Liver (tissue), 9 donors: Measurements from ENCODE around the gene EPHA6. TPM values are rescaled to one million over a fixed set of nuclear protein-coding genes. Genes with fewer than 3 reads are reported as not detected.

Source experiments
- DNase-seq: peaks from one replicate; pipeline ENCODE4 v3.0.0-alpha.2; 2017; ENCODE audit warnings: low spot score
- H3K27ac ChIP-seq, 2 donors: one replicate each; pipeline ENCODE4 v1.7.0; 2013; ENCODE audit warnings: inconsistent platforms in 2 of 2, low read length in 2 of 2, control low read depth in 1 of 2, low read depth in 1 of 2, mild to moderate bottlenecking in 1 of 2
- H3K27me3 ChIP-seq, 4 donors: one replicate each; pipeline versions ENCODE4 v1.6.1 to v1.7.0; 2013; ENCODE audit warnings: low read length in 3 of 4, inconsistent platforms in 1 of 4, mild to moderate bottlenecking in 1 of 4, moderate library complexity in 1 of 4; ENCODE audit not compliant: control insufficient read depth in 4 of 4, insufficient read depth in 4 of 4
- H3K36me3 ChIP-seq, 4 donors: one replicate each; pipeline versions ENCODE4 v1.6.1 to v1.7.0; 2013; ENCODE audit warnings: low read length in 3 of 4, mild to moderate bottlenecking in 3 of 4, low read depth in 1 of 4, moderate library complexity in 1 of 4; ENCODE audit not compliant: control insufficient read depth in 4 of 4, insufficient read depth in 3 of 4
- H3K4me1 ChIP-seq, 4 donors: one replicate each; pipeline versions ENCODE4 v1.6.1 to v1.7.0; 2013; ENCODE audit warnings: low read length in 3 of 4, mild to moderate bottlenecking in 3 of 4, moderate library complexity in 1 of 4; ENCODE audit not compliant: control insufficient read depth in 4 of 4, insufficient read depth in 4 of 4
- H3K4me3 ChIP-seq, 3 donors: one replicate each; pipeline versions ENCODE4 v1.6.1 to v1.7.0; 2013; ENCODE audit warnings: low read length in 3 of 3, control low read depth in 1 of 3, low read depth in 1 of 3, mild to moderate bottlenecking in 1 of 3
- H3K9ac ChIP-seq, 2 donors: one replicate each; pipeline ENCODE4 v1.7.0; 2013; ENCODE audit warnings: low read length in 2 of 2, mild to moderate bottlenecking in 2 of 2, moderate library complexity in 2 of 2, control low read depth in 1 of 2, low read depth in 1 of 2
- H3K9me3 ChIP-seq, 4 donors: one replicate each; pipeline versions ENCODE4 v1.6.1 to v1.7.0; 2013; ENCODE audit warnings: low read length in 3 of 4; ENCODE audit not compliant: control insufficient read depth in 4 of 4
- CTCF ChIP-seq: fragments of 150-350 bp; IDR thresholded peaks from 2 replicates; pipeline ENCODE4 v1.5.1; 2017; ENCODE audit warnings: improper control_type of control experiment, low read depth, low read length; ENCODE audit not compliant: missing input control
- EGR1 ChIP-seq, 2 donors: IDR thresholded peaks; 2 replicates each; pipeline ENCODE4 v1.6.1; 2016 to 2018; ENCODE audit warnings: antibody characterized with exemption in 2 of 2, low read depth in 2 of 2
- FOXA1 ChIP-seq: IDR thresholded peaks from 2 replicates; pipeline ENCODE4 v1.6.1; 2016; ENCODE audit warnings: antibody characterized with exemption
- FOXA2 ChIP-seq: IDR thresholded peaks from 2 replicates; pipeline ENCODE4 v1.6.1; 2016; ENCODE audit warnings: antibody characterized with exemption
- GABPA ChIP-seq, 2 donors: IDR thresholded peaks in 1 of 2; conservative IDR thresholded peaks in 1 of 2; 2 replicates each; pipeline ENCODE4 v1.6.1; 2016; ENCODE audit warnings: antibody characterized with exemption in 2 of 2, mild to moderate bottlenecking in 1 of 2, moderate library complexity in 1 of 2
- HNF4A ChIP-seq, 2 donors: conservative IDR thresholded peaks; 2 replicates each; pipeline ENCODE4 v1.6.1; 2016; ENCODE audit warnings: antibody characterized with exemption in 2 of 2, mild to moderate bottlenecking in 2 of 2
- JUND ChIP-seq, 2 donors: IDR thresholded peaks; 2 replicates each; pipeline ENCODE4 v1.6.1; 2016; ENCODE audit warnings: antibody characterized with exemption in 2 of 2
- MAX ChIP-seq: IDR thresholded peaks from 2 replicates; pipeline ENCODE4 v1.6.1; 2016; ENCODE audit warnings: antibody characterized with exemption
- NR2F2 ChIP-seq: IDR thresholded peaks from 2 replicates; pipeline ENCODE4 v1.6.1; 2016; ENCODE audit warnings: antibody characterized with exemption
- RAD21 ChIP-seq, 2 donors: IDR thresholded peaks; 2 replicates each; pipeline ENCODE4 v1.6.1; 2016; ENCODE audit warnings: antibody characterized with exemption in 2 of 2, mild to moderate bottlenecking in 2 of 2
- REST ChIP-seq: IDR thresholded peaks from 2 replicates; pipeline ENCODE4 v1.6.1; 2016; ENCODE audit warnings: antibody characterized with exemption, mild to moderate bottlenecking
- RXRA ChIP-seq, 2 donors: IDR thresholded peaks; 2 replicates each; pipeline ENCODE4 v1.6.1; 2017 to 2018; ENCODE audit warnings: antibody characterized with exemption in 2 of 2, mild to moderate bottlenecking in 1 of 2
- TAF1 ChIP-seq: conservative IDR thresholded peaks from 2 replicates; pipeline ENCODE4 v1.6.1; 2016; ENCODE audit warnings: antibody characterized with exemption, mild to moderate bottlenecking
- YY1 ChIP-seq: IDR thresholded peaks from 2 replicates; pipeline ENCODE4 v1.6.1; 2016; ENCODE audit warnings: antibody characterized with exemption, mild to moderate bottlenecking
- ZBTB33 ChIP-seq: IDR thresholded peaks from 2 replicates; pipeline ENCODE4 v1.6.1; 2016; ENCODE audit warnings: antibody characterized with exemption
- WGBS: extraction: QIAGEN DNeasy Blood & Tissue Kit; methylation state at CpG from one replicate; pipeline ENCODE4 v1.1.7; 2013; 5-methylcytosine and 5-hydroxymethylcytosine counted together
- polyA plus RNA-seq, 2 donors: library from polyadenylated mRNA; stranded (reverse) in 1 of 2; unstranded in 1 of 2; fragments of 200-250 nt in 1 of 2; fragments of >200 nt in 1 of 2; fragmentation: Nextera tagmentation in 1 of 2; extraction: Ambion mirVana in 1 of 2; gene quantifications; one replicate each; pipeline versions ENCODE4 v1.2.1 to v1.2.3, GENCODE V29; 2013 to 2015
- total RNA-seq, 2 donors: library from RNA; depleted of rRNA; stranded (reverse); fragments of >200 nt; gene quantifications; one replicate each; pipeline ENCODE4 v1.2.3, GENCODE V29; 2014
- donor health status: healthy.
- donor health status: healthy.
- donor health status: healthy.
- donor health status: healthy.
- donor health status: healthy.

The EPHA6 gene
- total and polyA plus RNA-seq, 4 donors: 0.05 to 0.17 (median 0.05) TPM; not detected in 1

GRCh38 chr3:97259263-97259662, 444.9 kb downstream of the EPHA6 start:
- 48% methylated on average over 1 of the region's 1 CpG for WGBS
- Histone ChIP-seq H3K9ac (no peak overlapping the region), H3K36me3 (no peaks in the 10 kb centered on the region), H3K27ac (no peak overlapping the region), H3K9me3 (no peaks in the 10 kb centered on the region), H3K4me3 (no peak overlapping the region), H3K4me1 (no peaks in the 10 kb centered on the region), H3K27me3 (no peaks in the 10 kb centered on the region)
- TF ChIP-seq MAX: no peak
- no peak for TF ChIP-seq TAF1
- no peak for TF ChIP-seq RAD21 (IDR thresholded peaks at IDR 0.05)
- TF ChIP-seq FOXA1: no peak
- TF ChIP-seq FOXA2: no peak
- no peak for TF ChIP-seq EGR1 (IDR thresholded peaks at IDR 0.05; ENCODE audit: low read depth in 2 of 2)
- no peak for TF ChIP-seq CTCF
- TF ChIP-seq JUND (IDR thresholded peaks at IDR 0.05): no peak
- TF ChIP-seq ZBTB33: no peak
- TF ChIP-seq GABPA (IDR thresholded peaks at IDR 0.05 in 1 of 2, conservative IDR thresholded peaks at IDR 0.05 in 1 of 2): no peak
- no peak for TF ChIP-seq HNF4A (conservative IDR thresholded peaks at IDR 0.05)
- TF ChIP-seq REST: no peak
- no peak for TF ChIP-seq RXRA (IDR thresholded peaks at IDR 0.05)
- no peak for TF ChIP-seq YY1
- TF ChIP-seq NR2F2: no peak
- DNase-seq: no peak

GRCh38 chr3:97264180-97264579, 449.8 kb downstream of the EPHA6 start:
- Histone ChIP-seq H3K9ac (no peak overlapping the region), H3K4me1 (no peaks in the 10 kb centered on the region), H3K27ac (no peak overlapping the region), H3K36me3 (no peaks in the 10 kb centered on the region), H3K27me3 (no peaks in the 10 kb centered on the region), H3K4me3 (no peak overlapping the region), H3K9me3 (no peaks in the 10 kb centered on the region)
- TF ChIP-seq EGR1 (IDR thresholded peaks at IDR 0.05; ENCODE audit: low read depth in 2 of 2) (no peak), MAX (no peak), TAF1 (no peak), JUND (IDR thresholded peaks at IDR 0.05) (no peak), GABPA (IDR thresholded peaks at IDR 0.05 in 1 of 2, conservative IDR thresholded peaks at IDR 0.05 in 1 of 2) (no peak), HNF4A (conservative IDR thresholded peaks at IDR 0.05) (no peak), REST (no peak)
- no peak for DNase-seq
- 86% methylated on average over 8 of the region's 8 CpGs for WGBS
